A673 (cell line): ENCODE measurements around the gene MARCHF7. TPM values are rescaled to one million over a fixed set of nuclear protein-coding genes. Genes with fewer than 3 reads are reported as not detected.
A peak's percentile ranks its signal among the peaks of the same experiment; 100 is the strongest.

Experiments used
- BruUV-seq: library from RNA; stranded (reverse); fragments of 400-500 nt; replicated peaks from 2 replicates; lab custom pipeline; 2021; lab: Mats Ljungman, UMichigan
- CTCF ChIA-PET: fragments of 300-600 bp; sonication (Branson Sonifier 250); formaldehyde crosslinking; loops from one replicate; lab custom pipeline; 2022; ENCODE audit warnings: antibody characterized with exemption; lab: Charles Lee
- POLR2A ChIA-PET: fragments of 300-600 bp; sonication (Branson Sonifier 250); formaldehyde crosslinking; loops from one replicate; lab custom pipeline; 2022; ENCODE audit warnings: antibody characterized with exemption; ENCODE audit not compliant: low non-redundant PET; lab: Charles Lee
- DNase-seq: peaks from one replicate; pipeline ENCODE4 v3.0.0-alpha.2; 2015; ENCODE audit warnings: low spot score
- H3K27ac ChIP-seq: fragments of 200-600 bp; sonication (generic); 2 replicates; pipeline ENCODE4 v1.5.1; 2016; ENCODE audit warnings: mixed run types, low read depth, mild to moderate bottlenecking, mixed read lengths, antibody characterized with exemption, low read length; ENCODE audit not compliant: poor library complexity, severe bottlenecking
- H3K27me3 ChIP-seq: fragments of 200-600 bp; sonication (generic); replicated peaks from 2 replicates; pipeline ENCODE4 v1.6.1; 2017; ENCODE audit warnings: mixed run types, low read depth, mild to moderate bottlenecking, mixed read lengths, antibody characterized with exemption, low read length; ENCODE audit not compliant: insufficient read depth, poor library complexity
- H3K36me3 ChIP-seq: fragments of 200-600 bp; sonication (generic); 2 replicates; pipeline ENCODE4 v1.6.1; 2016; ENCODE audit warnings: mixed run types, mild to moderate bottlenecking, mixed read lengths, antibody characterized with exemption, low read length; ENCODE audit not compliant: insufficient read depth, poor library complexity, severe bottlenecking
- H3K4me1 ChIP-seq: fragments of 200-600 bp; sonication (generic); 2 replicates; pipeline ENCODE4 v1.6.1; 2017; ENCODE audit warnings: mixed run types, mild to moderate bottlenecking, mixed read lengths, antibody characterized with exemption, low read length; ENCODE audit not compliant: insufficient read depth, poor library complexity, severe bottlenecking
- H3K4me3 ChIP-seq: fragments of 200-600 bp; sonication (generic); 2 replicates; pipeline ENCODE4 v1.5.1; 2016; ENCODE audit warnings: low read depth, mixed run types, mild to moderate bottlenecking, mixed read lengths, low read length; ENCODE audit not compliant: poor library complexity, severe bottlenecking
- H3K9me3 ChIP-seq: fragments of 200-600 bp; sonication (generic); 2 replicates; pipeline ENCODE4 v1.6.1; 2016; ENCODE audit warnings: mixed run types, low read depth, mild to moderate bottlenecking, mixed read lengths, antibody characterized with exemption, low read length; ENCODE audit not compliant: poor library complexity, severe bottlenecking
- EZH2 ChIP-seq: fragments of 200-600 bp; sonication (generic); IDR thresholded peaks from 2 replicates; pipeline ENCODE4 v1.6.1; 2017; ENCODE audit warnings: borderline replicate concordance, low read depth, mild to moderate bottlenecking, mixed read lengths, antibody characterized with exemption, low read length; ENCODE audit not compliant: poor library complexity, severe bottlenecking
- intact Hi-C: fragments of 100-400 bp; cut with micrococcal nuclease; formaldehyde crosslinking; loops from one replicate; pipeline ENCODE4 v1.10.0; 2022; ENCODE audit not compliant: unreplicated experiment
- total RNA-seq: library from RNA; stranded (reverse); gene quantifications from 2 replicates; pipeline ENCODE4 v1.2.3, GENCODE V29; 2021
- TF ChIP-seq, protein P1 (sequence below): fragments of 300-800, 200-600 bp; sonication (generic); conservative IDR thresholded peaks from 2 replicates; pipeline ENCODE4 v1.5.1; 2017; ENCODE audit warnings: low read depth, mild to moderate bottlenecking, antibody characterized with exemption, low read length, moderate library complexity, mixed read lengths

MARCHF7 gene
- total RNA-seq, 1 experiment from 2014 or later: 94.9 TPM

DNA sequence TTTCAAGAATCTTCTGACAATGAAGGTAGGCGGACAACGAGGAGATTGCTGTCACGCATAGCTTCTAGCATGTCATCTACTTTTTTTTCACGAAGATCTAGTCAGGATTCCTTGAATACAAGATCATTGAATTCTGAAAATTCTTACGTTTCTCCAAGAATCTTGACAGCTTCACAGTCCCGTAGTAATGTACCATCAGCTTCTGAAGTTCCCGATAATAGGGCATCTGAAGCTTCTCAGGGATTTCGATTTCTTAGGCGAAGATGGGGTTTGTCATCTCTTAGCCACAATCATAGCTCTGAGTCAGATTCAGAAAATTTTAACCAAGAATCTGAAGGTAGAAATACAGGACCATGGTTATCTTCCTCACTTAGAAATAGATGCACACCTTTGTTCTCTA lies 35.8 kb downstream of the MARCHF7 start:
- H3K27ac ChIP-seq: no peak overlapping the region
- H3K36me3 ChIP-seq: peaks cover 78% of the 10 kb centered on the region
- H3K9me3 ChIP-seq: no peaks in the 10 kb centered on the region
- no peak overlapping the region for H3K4me3 ChIP-seq
- ChIA-PET CTCF (no interaction called here), POLR2A (no interaction called here)
- no peaks in the 10 kb centered on the region for H3K27me3 ChIP-seq
- no peak for DNase-seq
- no peak for TF ChIP-seq EZH2
- TF ChIP-seq, protein P1, sequence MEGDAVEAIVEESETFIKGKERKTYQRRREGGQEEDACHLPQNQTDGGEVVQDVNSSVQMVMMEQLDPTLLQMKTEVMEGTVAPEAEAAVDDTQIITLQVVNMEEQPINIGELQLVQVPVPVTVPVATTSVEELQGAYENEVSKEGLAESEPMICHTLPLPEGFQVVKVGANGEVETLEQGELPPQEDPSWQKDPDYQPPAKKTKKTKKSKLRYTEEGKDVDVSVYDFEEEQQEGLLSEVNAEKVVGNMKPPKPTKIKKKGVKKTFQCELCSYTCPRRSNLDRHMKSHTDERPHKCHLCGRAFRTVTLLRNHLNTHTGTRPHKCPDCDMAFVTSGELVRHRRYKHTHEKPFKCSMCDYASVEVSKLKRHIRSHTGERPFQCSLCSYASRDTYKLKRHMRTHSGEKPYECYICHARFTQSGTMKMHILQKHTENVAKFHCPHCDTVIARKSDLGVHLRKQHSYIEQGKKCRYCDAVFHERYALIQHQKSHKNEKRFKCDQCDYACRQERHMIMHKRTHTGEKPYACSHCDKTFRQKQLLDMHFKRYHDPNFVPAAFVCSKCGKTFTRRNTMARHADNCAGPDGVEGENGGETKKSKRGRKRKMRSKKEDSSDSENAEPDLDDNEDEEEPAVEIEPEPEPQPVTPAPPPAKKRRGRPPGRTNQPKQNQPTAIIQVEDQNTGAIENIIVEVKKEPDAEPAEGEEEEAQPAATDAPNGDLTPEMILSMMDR: no peak
- intact Hi-C loops: no loop called here
- TSS peak; percentile 13 for BruUV-seq
- H3K4me1 ChIP-seq: no peaks in the 10 kb centered on the region

DNA sequence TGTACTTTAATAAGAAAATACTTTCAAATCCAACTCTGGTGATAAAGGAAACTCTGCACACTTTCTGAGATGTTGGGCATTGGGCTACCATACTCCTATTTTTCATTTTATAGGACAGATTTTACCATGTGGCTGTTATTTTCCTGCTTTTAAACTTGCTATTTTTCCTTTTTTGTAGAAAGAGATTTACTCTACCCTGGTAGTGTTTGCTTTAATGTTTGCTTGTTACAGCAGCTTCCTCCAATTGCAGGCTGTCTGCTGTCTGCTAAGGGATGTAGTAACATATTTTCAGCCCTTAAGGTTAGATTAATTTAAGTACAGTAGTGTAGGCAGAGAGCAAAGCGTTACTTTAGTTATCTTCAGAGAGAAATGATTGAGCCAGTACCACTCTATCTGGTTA lies 38.6 kb downstream of the MARCHF7 start:
- Histone ChIP-seq H3K9me3 (no peaks in the 10 kb centered on the region), H3K36me3 (peaks cover 84% of the 10 kb centered on the region), H3K4me3 (no peak overlapping the region), H3K27ac (no peak overlapping the region), H3K4me1 (no peaks in the 10 kb centered on the region), H3K27me3 (no peaks in the 10 kb centered on the region)
- BruUV-seq: no TSS peak
- ChIA-PET CTCF (no interaction called here), POLR2A (no interaction called here)
- intact Hi-C loops: no loop called here
- no peak for DNase-seq
- TF ChIP-seq, protein P1: no peak
- no peak for TF ChIP-seq EZH2

DNA sequence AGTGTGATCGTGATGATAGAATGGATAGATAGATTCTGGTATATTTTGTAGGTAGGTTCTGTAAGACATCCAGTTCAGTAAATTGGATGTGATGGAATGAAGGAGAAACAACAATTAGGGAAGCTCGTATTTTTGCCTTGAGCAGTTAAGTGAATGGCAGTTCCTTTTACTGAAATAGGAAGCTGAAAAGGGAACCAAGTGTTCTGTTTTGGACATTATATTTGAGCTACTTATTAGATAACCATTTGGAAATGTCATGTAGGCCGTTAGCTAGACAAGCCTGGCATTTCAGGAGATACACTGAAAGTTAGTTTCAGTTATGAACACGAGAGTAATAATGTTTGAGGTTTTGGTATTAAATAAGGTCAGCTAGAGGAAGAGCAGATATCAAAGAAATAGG lies 41.5 kb downstream of the MARCHF7 start:
- CTCF ChIA-PET: interaction anchor here (0.5 kb wide), 1 partner anchor 138 kb away, joined by 6 read pairs; no protein-coding TSS in a partner anchor
- POLR2A ChIA-PET: no interaction called here
- Histone ChIP-seq H3K4me3 (no peak overlapping the region), H3K9me3 (no peaks in the 10 kb centered on the region), H3K36me3 (peaks cover 82% of the 10 kb centered on the region), H3K27ac (no peak overlapping the region), H3K27me3 (no peaks in the 10 kb centered on the region), H3K4me1 (no peaks in the 10 kb centered on the region)
- no TSS peak for BruUV-seq
- intact Hi-C loops: no loop called here
- no peak for TF ChIP-seq EZH2
- TF ChIP-seq, protein P1: no peak
- no peak for DNase-seq
